K562 (cell line): ENCODE results near the gene NKX2-8. TPM values are rescaled to one million over a fixed set of nuclear protein-coding genes. Genes with fewer than 3 reads are reported as not detected.
A peak's percentile ranks its signal among the peaks of the same experiment; 100 is the strongest.

ENCODE experiments used
- ARID3B ChIP-seq: fragments of 250-450 bp; sonication (Bioruptor Pico); IDR thresholded peaks from 2 replicates; pipeline ENCODE4 v1.4.0; 2020; ENCODE audit warnings: borderline replicate concordance
- FOXK1 ChIP-seq: sonication (generic); formaldehyde crosslinking; IDR thresholded peaks from 2 replicates; pipeline ENCODE4 v1.8.0; 2022; ENCODE audit warnings: missing genetic modification reagents, mild to moderate bottlenecking, borderline replicate concordance
- HNRNPUL1 ChIP-seq: fragments of 200-400 bp; formaldehyde crosslinking; IDR thresholded peaks from 2 replicates; pipeline ENCODE4 v1.6.1; 2017; ENCODE audit warnings: low read length
- KDM4B ChIP-seq, 2 experiments: fragments of 450-650 bp in 1 of 2; sonication (generic) in 1 of 2; IDR thresholded peaks; 2 replicates each; pipeline ENCODE4 v1.6.1; 2016 to 2017; ENCODE audit warnings: borderline replicate concordance in 2 of 2, antibody characterized with exemption in 1 of 2, low read depth in 1 of 2, mild to moderate bottlenecking in 1 of 2
- RAD21 ChIP-seq, 2 experiments: fragments of 250-450 bp in 1 of 2; fragments of 450-650 bp in 1 of 2; sonication (Bioruptor Pico) in 1 of 2; formaldehyde crosslinking in 1 of 2; IDR thresholded peaks in 1 of 2; conservative IDR thresholded peaks in 1 of 2; 2 replicates each; pipeline versions ENCODE4 v1.4.0 to v1.8.0; 2020 to 2022; ENCODE audit warnings: mild to moderate bottlenecking in 2 of 2, moderate library complexity in 1 of 2
- REST ChIP-seq, 2 experiments: fragments of 450-650 bp; formaldehyde crosslinking in 1 of 2; IDR thresholded peaks; 2 replicates each; pipeline versions ENCODE4 v1.4.0 to v1.6.1; 2014 to 2020; ENCODE audit warnings: mild to moderate bottlenecking in 2 of 2, borderline replicate concordance in 1 of 2, low read depth in 1 of 2
- SMC3 ChIP-seq: conservative IDR thresholded peaks from 2 replicates; pipeline ENCODE4 v1.6.1; 2011; ENCODE audit warnings: low read depth, low read length, improper control_type of control experiment; ENCODE audit not compliant: insufficient read depth
- TBP ChIP-seq: optimal IDR thresholded peaks from 2 replicates; pipeline ENCODE3; 2011; ENCODE audit warnings: low read depth, low read length, improper control_type of control experiment
- YY1 ChIP-seq, 3 experiments: IDR thresholded peaks; 2 replicates each; pipeline ENCODE4 v1.6.1; 2011; ENCODE audit warnings: low read length in 2 of 3, mild to moderate bottlenecking in 2 of 3, moderate library complexity in 2 of 3, borderline replicate concordance in 1 of 3, control low read depth in 1 of 3, low read depth in 1 of 3; ENCODE audit not compliant: insufficient read depth in 3 of 3, insufficient replicate concordance in 2 of 3, control insufficient read depth in 1 of 3, insufficient read length in 1 of 3; ENCODE audit errors: extremely low read depth in 1 of 3
- ZC3H11A ChIP-seq: IDR thresholded peaks from 2 replicates; pipeline ENCODE4 v1.6.1; 2012; ENCODE audit warnings: low read depth, low read length, improper control_type of control experiment
- ZFP1 ChIP-seq: fragments of 450-650 bp; formaldehyde crosslinking; IDR thresholded peaks from 2 replicates; pipeline ENCODE4 v1.4.0; 2020; ENCODE audit warnings: mild to moderate bottlenecking, mixed read lengths
- polyA plus RNA-seq, 8 experiments: library from polyadenylated mRNA; depleted of rRNA in 4 of 8; stranded (reverse) in 5 of 8; unstranded in 3 of 8; fragments of >200 nt; fragmentation: Nextera tagmentation in 2 of 8; fragmentation: Illumina TruSeq in 1 of 8; extraction: Ambion mirVana in 2 of 8; extraction: Trizol in 1 of 8; gene quantifications; 2 replicates each; pipeline versions ENCODE4 v1.2.1 to v1.2.3, GENCODE V29; 2011 to 2014; ENCODE audit warnings: inconsistent platforms in 1 of 8, missing spikeins in 1 of 8
- total RNA-seq, 7 experiments: library from RNA; depleted of rRNA in 6 of 7; stranded (reverse); fragments of >200 nt in 6 of 7; fragmentation: Illumina TruSeq in 2 of 7; extraction: Trizol in 2 of 7; gene quantifications; 2 replicates each; pipeline versions ENCODE4 v1.2.1 to v1.2.3, GENCODE V29; 2011 to 2021; ENCODE audit warnings: low replicate concordance in 1 of 7

Gene NKX2-8
- total and polyA plus RNA-seq, 9 of the 15 experiments (the other 6 are each of a cell fraction or from before 2014, with no cell fraction given) = not detected

GRCh38 chr14:36604757-36605505, 22.5 kb upstream of the NKX2-8 start (continued):
- no peak for TF ChIP-seq YY1 (IDR thresholded peaks at IDR 0.05; ENCODE audit: borderline replicate concordance in 1 of 3, control insufficient read depth in 1 of 3, extremely low read depth in 1 of 3, insufficient read depth in 3 of 3, insufficient read length in 1 of 3, insufficient replicate concordance in 2 of 3, low read depth in 1 of 3, low read length in 2 of 3)
- no peak for TF ChIP-seq FOXK1 (CRISPR knock-in tag)
- no peak for TF ChIP-seq ZC3H11A
- no peak for TF ChIP-seq ARID3B
- no peak for TF ChIP-seq KDM4B (IDR thresholded peaks at IDR 0.05; ENCODE audit: borderline replicate concordance in 2 of 2, low read depth in 1 of 2)
- TF ChIP-seq REST (IDR thresholded peaks at IDR 0.05; ENCODE audit: borderline replicate concordance) = peak; percentile 57
- no peak for TF ChIP-seq REST (CRISPR knock-in tag; IDR thresholded peaks at IDR 0.05; ENCODE audit: low read depth)
- TF ChIP-seq RAD21 (CRISPR knock-in tag; conservative IDR thresholded peaks at IDR 0.05 in 1 of 2, IDR thresholded peaks at IDR 0.05 in 1 of 2) = peak; percentile 55 to 68
- TF ChIP-seq ZFP1 (CRISPR knock-in tag) = no peak
- TF ChIP-seq TBP = no peak
- peak; percentile 34; the same call in 1 of the 2 replicates for TF ChIP-seq SMC3
- TF ChIP-seq HNRNPUL1 = no peak
